Large intestine (tissue), 3 donors: ENCODE measurements around the gene MCTP2. TPM values are rescaled to one million over a fixed set of nuclear protein-coding genes. Genes with fewer than 3 reads are reported as not detected.

ENCODE experiments used
- DNase-seq, 2 donors: peaks; one replicate each; pipeline versions ENCODE4 v3.0.0 to v3.0.0-alpha.2; 2013
- H3K27ac ChIP-seq: one replicate; pipeline ENCODE4 v1.5.1; 2013; ENCODE audit warnings: low read length
- H3K27me3 ChIP-seq: 2 replicates; pipeline ENCODE4 v1.6.1; 2013; ENCODE audit warnings: low read length; ENCODE audit not compliant: control insufficient read depth, insufficient read depth
- H3K36me3 ChIP-seq: 2 replicates; pipeline ENCODE4 v1.6.1; 2013; ENCODE audit warnings: low read length; ENCODE audit not compliant: control insufficient read depth, insufficient read depth
- H3K4me1 ChIP-seq: one replicate; pipeline ENCODE4 v1.6.1; 2013; ENCODE audit warnings: low read length; ENCODE audit not compliant: control insufficient read depth, insufficient read depth
- H3K4me3 ChIP-seq: one replicate; pipeline ENCODE4 v1.5.1; 2013; ENCODE audit warnings: low read length
- H3K9me3 ChIP-seq: one replicate; pipeline ENCODE4 v1.6.1; 2013; ENCODE audit warnings: mild to moderate bottlenecking, low read depth, low read length, moderate library complexity; ENCODE audit not compliant: control insufficient read depth
- WGBS: methylation state at CpG from one replicate; pipeline ENCODE4 v1.1.5; 2013; ENCODE audit warnings: low lambda C conversion rate; ENCODE audit not compliant: insufficient coverage; 5-methylcytosine and 5-hydroxymethylcytosine counted together
- polyA plus RNA-seq: library from polyadenylated mRNA; unstranded; fragments of 120-200 nt; gene quantifications from one replicate; pipeline ENCODE4 v1.2.1, GENCODE V29; 2013

Gene MCTP2
- polyA plus RNA-seq, 1 donor = 18.7 TPM

DNA sequence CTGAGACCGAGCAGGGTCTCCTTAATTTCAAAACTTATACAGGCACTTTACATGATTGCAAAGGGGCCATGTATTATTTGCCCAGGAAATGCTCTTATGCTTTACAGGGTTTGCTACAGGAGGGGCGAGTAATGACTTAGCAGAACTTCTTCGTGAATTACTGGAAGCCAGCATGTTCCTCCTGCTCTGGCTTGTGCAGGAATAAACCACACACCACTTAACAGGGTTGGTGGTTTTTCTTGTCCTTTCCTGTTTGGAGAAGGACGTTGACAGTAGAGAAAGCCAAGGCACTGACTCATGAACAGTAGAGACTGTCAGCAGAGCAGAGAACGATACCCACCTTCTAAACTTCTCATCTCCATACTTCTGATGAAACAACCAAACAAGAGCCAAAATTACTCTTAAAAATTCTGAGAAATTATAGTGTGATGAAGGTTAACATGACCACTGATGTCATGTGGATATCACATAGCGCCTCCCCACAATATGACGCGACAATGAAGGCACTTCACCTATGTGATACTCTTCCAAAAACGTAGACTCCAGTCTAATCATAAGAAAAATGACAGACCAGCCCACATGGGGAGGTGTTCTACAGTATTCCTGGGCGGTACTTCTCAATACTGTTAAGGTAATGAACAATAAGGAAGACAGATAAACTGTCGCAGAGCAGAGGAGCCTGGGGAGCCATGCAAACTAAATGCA is 24.7 kb upstream of the MCTP2 start:
- DNase-seq = no peak
- H3K36me3 ChIP-seq = no peaks in the 10 kb centered on the region
- H3K9me3 ChIP-seq = no peaks in the 10 kb centered on the region
- WGBS = 91% methylated on average over 6 of the region's 11 CpGs
- H3K27me3 ChIP-seq = no peaks in the 10 kb centered on the region
- no peak overlapping the region for H3K27ac ChIP-seq
- H3K4me3 ChIP-seq = no peak overlapping the region
- no peaks in the 10 kb centered on the region for H3K4me1 ChIP-seq

DNA sequence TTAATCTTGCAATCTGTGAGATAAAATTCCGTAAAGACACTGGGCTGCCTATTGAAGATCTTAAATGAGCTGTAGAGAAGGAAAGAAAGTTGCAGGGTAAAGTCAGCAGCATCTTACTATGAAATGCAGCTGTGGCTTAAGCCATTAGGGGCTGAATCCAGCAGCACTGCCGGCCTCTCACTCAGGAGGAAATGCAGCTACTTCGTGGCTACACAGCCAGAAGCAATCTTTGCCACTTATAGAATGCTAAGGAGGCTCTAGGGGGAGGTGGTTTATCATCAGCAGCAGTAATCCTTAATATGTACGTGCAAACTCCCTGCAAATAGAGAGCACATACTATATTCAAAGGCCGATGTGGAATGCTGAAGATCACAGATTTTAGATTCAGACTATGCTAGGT is 19.1 kb upstream of the MCTP2 start:
- Histone ChIP-seq H3K27me3 (no peaks in the 10 kb centered on the region), H3K4me1 (no peaks in the 10 kb centered on the region), H3K4me3 (no peak overlapping the region), H3K27ac (no peak overlapping the region), H3K36me3 (no peaks in the 10 kb centered on the region), H3K9me3 (no peaks in the 10 kb centered on the region)
- WGBS = no CpG with 5 or more reads among the region's 5 CpGs
- no peak for DNase-seq

DNA sequence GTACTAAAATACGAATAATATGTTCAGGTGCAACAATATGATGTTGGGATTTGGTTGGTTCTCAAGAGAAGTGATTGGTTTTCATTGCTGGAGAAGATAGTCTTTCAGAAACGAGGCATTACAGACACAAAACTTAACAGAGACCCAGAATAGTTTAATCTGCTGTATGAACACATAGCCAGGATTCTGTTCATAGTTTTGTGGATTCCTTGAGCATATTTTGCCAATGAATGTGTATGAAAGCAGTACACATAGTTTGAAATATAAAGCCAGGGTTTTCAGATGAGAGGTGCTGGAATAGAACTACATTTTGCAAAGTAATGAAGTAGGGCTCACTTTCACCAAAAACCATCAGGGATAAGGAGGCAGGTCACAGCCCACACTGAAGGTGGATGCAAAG is 5.7 kb upstream of the MCTP2 start:
- Histone ChIP-seq H3K36me3 (no peaks in the 10 kb centered on the region), H3K27me3 (peaks cover 5% of the 10 kb centered on the region), H3K9me3 (no peaks in the 10 kb centered on the region), H3K27ac (no peak overlapping the region), H3K4me1 (no peaks in the 10 kb centered on the region), H3K4me3 (no peak overlapping the region)
- WGBS = 75% methylated on average over 1 of the region's 2 CpGs
- no peak for DNase-seq

GRCh38 chr15:94228611-94229010 is 2.8 kb upstream of the MCTP2 start:
- no peak for DNase-seq
- H3K27ac ChIP-seq = no peak overlapping the region

GRCh38 chr15:94229591-94230369 is 1.6 kb upstream of the MCTP2 start:
- Histone ChIP-seq H3K9me3 (no peaks in the 10 kb centered on the region), H3K36me3 (no peaks in the 10 kb centered on the region), H3K27me3 (peaks cover 3% of the 10 kb centered on the region), H3K4me3 (no peak overlapping the region), H3K4me1 (no peaks in the 10 kb centered on the region), H3K27ac (no peak overlapping the region)
- 68% methylated on average over 6 of the region's 10 CpGs for WGBS
- peak in 1 of 2 donors; percentile 50 for DNase-seq

More at GRCh38 chr15:94228611-94229010, 2.8 kb upstream of the MCTP2 start:
- H3K9me3 ChIP-seq = no peaks in the 10 kb centered on the region
- H3K27me3 ChIP-seq = peaks cover 3% of the 10 kb centered on the region
- H3K36me3 ChIP-seq = no peaks in the 10 kb centered on the region
- H3K4me3 ChIP-seq = no peak overlapping the region
- no peaks in the 10 kb centered on the region for H3K4me1 ChIP-seq
- WGBS = no CpG with 5 or more reads among the region's 2 CpGs

GRCh38 chr15:94230431-94230882 is 904 bp upstream of the MCTP2 start:
- Histone ChIP-seq H3K9me3 (no peaks in the 10 kb centered on the region), H3K27me3 (peaks cover 3% of the 10 kb centered on the region), H3K36me3 (no peaks in the 10 kb centered on the region), H3K4me3 (peak overlapping the region; percentile 58), H3K27ac (peak overlapping the region; percentile 96), H3K4me1 (no peaks in the 10 kb centered on the region)
- 3% methylated on average over 6 of the region's 11 CpGs for WGBS
- no peak for DNase-seq

- Histone ChIP-seq H3K27ac (peak overlapping the region; percentile 96), H3K27me3 (peaks cover 3% of the 10 kb centered on the region), H3K9me3 (no peaks in the 10 kb centered on the region), H3K4me1 (no peaks in the 10 kb centered on the region), H3K4me3 (peak overlapping the region; percentile 58), H3K36me3 (no peaks in the 10 kb centered on the region)
- DNase-seq = no peak
- 8% methylated on average over 5 of the region's 25 CpGs for WGBS
Observed at GRCh38 chr15:94231723-94232468, 535 bp downstream of the MCTP2 start.

GRCh38 chr15:94233441-94233840 is 2.1 kb downstream of the MCTP2 start:
- no peak overlapping the region for H3K4me3 ChIP-seq
- H3K27ac ChIP-seq = no peak overlapping the region
- no CpG with 5 or more reads among the region's 3 CpGs for WGBS

DNA sequence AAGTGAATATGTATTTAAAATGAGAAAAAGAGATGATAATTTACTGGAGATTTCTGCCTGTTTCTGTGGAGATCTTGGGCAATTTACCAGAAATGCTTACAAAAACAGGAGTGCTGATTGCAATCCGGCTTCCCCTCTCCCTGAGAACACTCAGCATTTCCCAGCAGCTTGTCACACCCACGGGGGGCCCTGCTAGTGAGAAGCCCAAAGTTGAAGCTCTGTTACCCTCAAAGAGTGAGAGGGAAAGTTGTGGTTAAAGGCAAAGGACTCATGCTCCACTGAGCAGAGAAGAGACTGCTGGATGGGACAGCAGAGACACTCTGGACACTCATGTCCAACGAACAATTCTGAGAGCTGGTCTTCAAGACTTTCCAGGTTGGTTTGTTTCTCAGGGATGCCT is 2.9 kb downstream of the MCTP2 start:
- no peak overlapping the region for H3K27ac ChIP-seq
- no peak overlapping the region for H3K4me3 ChIP-seq
- H3K36me3 ChIP-seq = no peaks in the 10 kb centered on the region
- no CpG with 5 or more reads among the region's 3 CpGs for WGBS
- H3K27me3 ChIP-seq = peaks cover 3% of the 10 kb centered on the region
- no peaks in the 10 kb centered on the region for H3K9me3 ChIP-seq
- H3K4me1 ChIP-seq = no peaks in the 10 kb centered on the region
- DNase-seq = no peak

More at GRCh38 chr15:94233441-94233840, 2.1 kb downstream of the MCTP2 start:
- Histone ChIP-seq H3K4me1 (no peaks in the 10 kb centered on the region), H3K27me3 (peaks cover 3% of the 10 kb centered on the region), H3K36me3 (no peaks in the 10 kb centered on the region), H3K9me3 (no peaks in the 10 kb centered on the region)
- no peak for DNase-seq

GRCh38 chr15:94235041-94235440 is 3.7 kb downstream of the MCTP2 start:
- DNase-seq = no peak
- H3K27me3 ChIP-seq = peaks cover 3% of the 10 kb centered on the region
- H3K9me3 ChIP-seq = no peaks in the 10 kb centered on the region
- 100% methylated on average over 3 of the region's 14 CpGs for WGBS
- H3K36me3 ChIP-seq = no peaks in the 10 kb centered on the region
- no peak overlapping the region for H3K4me3 ChIP-seq
- peaks cover 3% of the 10 kb centered on the region for H3K4me1 ChIP-seq
- no peak overlapping the region for H3K27ac ChIP-seq
